ENCODE data around the gene CBLB.

DNA sequence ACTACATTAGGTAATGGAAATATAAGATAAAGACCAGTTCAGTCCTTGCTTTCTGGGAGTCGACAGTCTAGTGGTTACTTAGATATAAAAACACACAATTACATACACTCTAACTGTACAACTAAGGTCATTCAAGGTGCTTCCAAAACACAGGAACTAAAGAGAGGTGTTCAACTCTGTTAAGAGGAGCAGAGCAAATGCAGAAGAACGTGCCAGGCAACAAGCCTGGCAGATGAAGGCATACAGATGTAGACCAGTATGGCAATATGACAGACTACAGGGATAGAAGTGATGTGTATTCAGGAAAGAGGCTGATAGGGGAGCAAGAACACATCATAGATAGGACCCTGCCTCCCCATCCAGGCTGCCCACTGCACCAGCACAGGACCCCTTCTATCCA is 78.3 kb downstream of the CBLB start:
- TF ChIP-seq, protein P1, sequence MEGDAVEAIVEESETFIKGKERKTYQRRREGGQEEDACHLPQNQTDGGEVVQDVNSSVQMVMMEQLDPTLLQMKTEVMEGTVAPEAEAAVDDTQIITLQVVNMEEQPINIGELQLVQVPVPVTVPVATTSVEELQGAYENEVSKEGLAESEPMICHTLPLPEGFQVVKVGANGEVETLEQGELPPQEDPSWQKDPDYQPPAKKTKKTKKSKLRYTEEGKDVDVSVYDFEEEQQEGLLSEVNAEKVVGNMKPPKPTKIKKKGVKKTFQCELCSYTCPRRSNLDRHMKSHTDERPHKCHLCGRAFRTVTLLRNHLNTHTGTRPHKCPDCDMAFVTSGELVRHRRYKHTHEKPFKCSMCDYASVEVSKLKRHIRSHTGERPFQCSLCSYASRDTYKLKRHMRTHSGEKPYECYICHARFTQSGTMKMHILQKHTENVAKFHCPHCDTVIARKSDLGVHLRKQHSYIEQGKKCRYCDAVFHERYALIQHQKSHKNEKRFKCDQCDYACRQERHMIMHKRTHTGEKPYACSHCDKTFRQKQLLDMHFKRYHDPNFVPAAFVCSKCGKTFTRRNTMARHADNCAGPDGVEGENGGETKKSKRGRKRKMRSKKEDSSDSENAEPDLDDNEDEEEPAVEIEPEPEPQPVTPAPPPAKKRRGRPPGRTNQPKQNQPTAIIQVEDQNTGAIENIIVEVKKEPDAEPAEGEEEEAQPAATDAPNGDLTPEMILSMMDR (IDR thresholded peaks at IDR 0.05): no peak
- TF ChIP-seq POLR2A (IDR thresholded peaks at IDR 0.05): no peak

All from right lobe of liver (tissue), 4 donors.